ENCODE results near the gene ANKRD9. TPM values are rescaled to one million over a fixed set of nuclear protein-coding genes. Genes with fewer than 3 reads are reported as not detected.

Gene ANKRD9
- polyA plus RNA-seq, 1 donor from 2014 or later: 1.5 TPM

DNA sequence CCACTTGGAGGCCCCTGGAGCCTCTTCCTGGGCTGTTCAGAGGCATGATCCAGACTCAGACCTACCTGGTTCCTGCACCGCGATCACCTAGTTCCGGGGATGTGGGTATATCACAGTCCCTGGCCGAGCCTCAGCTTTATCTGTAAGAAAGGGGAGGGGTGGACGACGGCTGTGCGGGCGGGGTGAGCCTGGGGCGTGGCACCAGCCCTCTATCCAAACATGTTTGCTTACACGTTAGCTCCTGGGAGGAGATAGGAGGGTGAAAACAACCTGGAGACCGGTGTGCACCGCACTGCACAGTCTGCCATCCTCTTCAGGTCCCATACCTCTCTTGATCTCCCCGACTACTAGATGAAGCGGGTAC is 1.2 kb downstream of the ANKRD9 start:
- H3K27me3 ChIP-seq (ENCODE audit: insufficient read depth, low read depth, low read length): peaks cover 4% of the 10 kb centered on the region
- H3K9me2 ChIP-seq (ENCODE audit: insufficient read depth, low read length): no peaks in the 10 kb centered on the region
- no peaks in the 10 kb centered on the region for H3K79me2 ChIP-seq (replicated peaks; ENCODE audit: insufficient read depth, low read length)
- no peaks in the 10 kb centered on the region for H3K36me3 ChIP-seq (ENCODE audit: insufficient read depth, low read length)
- no peaks in the 10 kb centered on the region for H4K20me1 ChIP-seq (ENCODE audit: insufficient read depth)
- no peak overlapping the region for H2AFZ ChIP-seq (ENCODE audit: low read depth, low read length)
- no peak overlapping the region for H3K9ac ChIP-seq (ENCODE audit: low read length)
- H3K27ac ChIP-seq (ENCODE audit: low read length): no peak overlapping the region
- no peaks in the 10 kb centered on the region for H3F3A ChIP-seq (ENCODE audit: insufficient read depth, low read length, poor library complexity, severe bottlenecking)
- H3K9me3 ChIP-seq (ENCODE audit: low read length): no peaks in the 10 kb centered on the region
- no peak overlapping the region for H3K4me2 ChIP-seq (ENCODE audit: low read length)
- TF ChIP-seq SMC3 (conservative IDR thresholded peaks at IDR 0.05; ENCODE audit: poor library complexity) (no peak), EZH2 (IDR thresholded peaks at IDR 0.05; ENCODE audit: borderline replicate concordance, insufficient read depth, low read length, poor library complexity, severe bottlenecking) (no peak), POLR2AphosphoS5 (IDR thresholded peaks at IDR 0.05) (no peak), RAD21 (conservative IDR thresholded peaks at IDR 0.05) (no peak), EP300 (conservative IDR thresholded peaks at IDR 0.05; ENCODE audit: poor library complexity, severe bottlenecking) (no peak), TAF1 (IDR thresholded peaks at IDR 0.05; ENCODE audit: low read depth) (no peak), MXI1 (conservative IDR thresholded peaks at IDR 0.05; ENCODE audit: poor library complexity, severe bottlenecking) (no peak)
- TF ChIP-seq, protein P1, sequence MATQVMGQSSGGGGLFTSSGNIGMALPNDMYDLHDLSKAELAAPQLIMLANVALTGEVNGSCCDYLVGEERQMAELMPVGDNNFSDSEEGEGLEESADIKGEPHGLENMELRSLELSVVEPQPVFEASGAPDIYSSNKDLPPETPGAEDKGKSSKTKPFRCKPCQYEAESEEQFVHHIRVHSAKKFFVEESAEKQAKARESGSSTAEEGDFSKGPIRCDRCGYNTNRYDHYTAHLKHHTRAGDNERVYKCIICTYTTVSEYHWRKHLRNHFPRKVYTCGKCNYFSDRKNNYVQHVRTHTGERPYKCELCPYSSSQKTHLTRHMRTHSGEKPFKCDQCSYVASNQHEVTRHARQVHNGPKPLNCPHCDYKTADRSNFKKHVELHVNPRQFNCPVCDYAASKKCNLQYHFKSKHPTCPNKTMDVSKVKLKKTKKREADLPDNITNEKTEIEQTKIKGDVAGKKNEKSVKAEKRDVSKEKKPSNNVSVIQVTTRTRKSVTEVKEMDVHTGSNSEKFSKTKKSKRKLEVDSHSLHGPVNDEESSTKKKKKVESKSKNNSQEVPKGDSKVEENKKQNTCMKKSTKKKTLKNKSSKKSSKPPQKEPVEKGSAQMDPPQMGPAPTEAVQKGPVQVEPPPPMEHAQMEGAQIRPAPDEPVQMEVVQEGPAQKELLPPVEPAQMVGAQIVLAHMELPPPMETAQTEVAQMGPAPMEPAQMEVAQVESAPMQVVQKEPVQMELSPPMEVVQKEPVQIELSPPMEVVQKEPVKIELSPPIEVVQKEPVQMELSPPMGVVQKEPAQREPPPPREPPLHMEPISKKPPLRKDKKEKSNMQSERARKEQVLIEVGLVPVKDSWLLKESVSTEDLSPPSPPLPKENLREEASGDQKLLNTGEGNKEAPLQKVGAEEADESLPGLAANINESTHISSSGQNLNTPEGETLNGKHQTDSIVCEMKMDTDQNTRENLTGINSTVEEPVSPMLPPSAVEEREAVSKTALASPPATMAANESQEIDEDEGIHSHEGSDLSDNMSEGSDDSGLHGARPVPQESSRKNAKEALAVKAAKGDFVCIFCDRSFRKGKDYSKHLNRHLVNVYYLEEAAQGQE (IDR thresholded peaks at IDR 0.05; ENCODE audit: borderline replicate concordance): no peak
- TF ChIP-seq, protein P2, sequence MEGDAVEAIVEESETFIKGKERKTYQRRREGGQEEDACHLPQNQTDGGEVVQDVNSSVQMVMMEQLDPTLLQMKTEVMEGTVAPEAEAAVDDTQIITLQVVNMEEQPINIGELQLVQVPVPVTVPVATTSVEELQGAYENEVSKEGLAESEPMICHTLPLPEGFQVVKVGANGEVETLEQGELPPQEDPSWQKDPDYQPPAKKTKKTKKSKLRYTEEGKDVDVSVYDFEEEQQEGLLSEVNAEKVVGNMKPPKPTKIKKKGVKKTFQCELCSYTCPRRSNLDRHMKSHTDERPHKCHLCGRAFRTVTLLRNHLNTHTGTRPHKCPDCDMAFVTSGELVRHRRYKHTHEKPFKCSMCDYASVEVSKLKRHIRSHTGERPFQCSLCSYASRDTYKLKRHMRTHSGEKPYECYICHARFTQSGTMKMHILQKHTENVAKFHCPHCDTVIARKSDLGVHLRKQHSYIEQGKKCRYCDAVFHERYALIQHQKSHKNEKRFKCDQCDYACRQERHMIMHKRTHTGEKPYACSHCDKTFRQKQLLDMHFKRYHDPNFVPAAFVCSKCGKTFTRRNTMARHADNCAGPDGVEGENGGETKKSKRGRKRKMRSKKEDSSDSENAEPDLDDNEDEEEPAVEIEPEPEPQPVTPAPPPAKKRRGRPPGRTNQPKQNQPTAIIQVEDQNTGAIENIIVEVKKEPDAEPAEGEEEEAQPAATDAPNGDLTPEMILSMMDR (IDR thresholded peaks at IDR 0.05; ENCODE audit: poor library complexity, severe bottlenecking): no peak
- peak overlapping the region; percentile 61 for H3K4me3 ChIP-seq (ENCODE audit: low read length)

DNA sequence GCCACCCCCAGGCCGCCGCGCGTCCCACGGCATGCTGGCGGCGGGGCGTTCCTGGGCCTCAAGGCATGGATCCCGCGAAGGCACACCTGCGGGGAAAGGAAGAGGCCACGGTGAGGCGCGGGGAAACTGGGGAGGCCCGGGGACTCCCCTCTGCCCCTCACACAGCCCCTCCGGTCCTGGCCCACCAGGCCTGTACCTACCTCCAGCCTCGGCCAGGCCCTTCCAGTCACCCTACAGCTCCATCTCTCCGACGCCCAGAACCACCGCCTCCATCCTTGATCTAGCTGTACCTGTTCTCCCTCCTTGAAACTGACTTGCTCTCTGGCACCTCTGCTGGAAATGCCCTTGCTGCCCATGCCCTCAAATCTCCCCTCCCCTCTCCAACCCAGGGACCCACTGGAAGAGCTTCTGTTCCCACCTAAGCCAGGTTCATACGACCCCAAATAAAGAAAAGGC is 1.7 kb downstream of the ANKRD9 start:
- no peak overlapping the region for H3K27ac ChIP-seq (ENCODE audit: low read length)
- H4K20me1 ChIP-seq (ENCODE audit: insufficient read depth): no peaks in the 10 kb centered on the region
- H3K9ac ChIP-seq (ENCODE audit: low read length): no peak overlapping the region
- H3K9me3 ChIP-seq (ENCODE audit: low read length): no peaks in the 10 kb centered on the region
- no peaks in the 10 kb centered on the region for H3K36me3 ChIP-seq (ENCODE audit: insufficient read depth, low read length)
- H3K4me3 ChIP-seq (ENCODE audit: low read length): no peak overlapping the region
- no peak overlapping the region for H3K4me2 ChIP-seq (ENCODE audit: low read length)
- H3F3A ChIP-seq (ENCODE audit: insufficient read depth, low read length, poor library complexity, severe bottlenecking): no peaks in the 10 kb centered on the region
- no peaks in the 10 kb centered on the region for H3K79me2 ChIP-seq (replicated peaks; ENCODE audit: insufficient read depth, low read length)
- no peak for TF ChIP-seq TAF1 (IDR thresholded peaks at IDR 0.05; ENCODE audit: low read depth)
- TF ChIP-seq, protein P1 (IDR thresholded peaks at IDR 0.05; ENCODE audit: borderline replicate concordance): no peak
- TF ChIP-seq POLR2AphosphoS5 (IDR thresholded peaks at IDR 0.05): no peak
- TF ChIP-seq, protein P2 (IDR thresholded peaks at IDR 0.05; ENCODE audit: poor library complexity, severe bottlenecking): no peak
- TF ChIP-seq SMC3 (conservative IDR thresholded peaks at IDR 0.05; ENCODE audit: poor library complexity): no peak
- H2AFZ ChIP-seq (ENCODE audit: low read depth, low read length): no peak overlapping the region
- no peaks in the 10 kb centered on the region for H3K9me2 ChIP-seq (ENCODE audit: insufficient read depth, low read length)
- H3K27me3 ChIP-seq (ENCODE audit: insufficient read depth, low read depth, low read length): peaks cover 4% of the 10 kb centered on the region

Measured in neural cell (in vitro differentiated cells).